VCaP (cell line): Measurements from ENCODE around the gene CDH4.

Experiments used
- H3K27ac ChIP-seq: fragments of 450-650 bp; 2 replicates; pipeline ENCODE4 v1.5.1; 2017
- TF ChIP-seq, protein P1 (sequence below): fragments of 450-650 bp; conservative IDR thresholded peaks from 2 replicates; pipeline ENCODE4 v1.5.1; 2017; ENCODE audit warnings: mild to moderate bottlenecking, moderate library complexity

The CDH4 gene

GRCh38 chr20:61387954-61388348, 135.9 kb downstream of the CDH4 start:
- TF ChIP-seq, protein P1, sequence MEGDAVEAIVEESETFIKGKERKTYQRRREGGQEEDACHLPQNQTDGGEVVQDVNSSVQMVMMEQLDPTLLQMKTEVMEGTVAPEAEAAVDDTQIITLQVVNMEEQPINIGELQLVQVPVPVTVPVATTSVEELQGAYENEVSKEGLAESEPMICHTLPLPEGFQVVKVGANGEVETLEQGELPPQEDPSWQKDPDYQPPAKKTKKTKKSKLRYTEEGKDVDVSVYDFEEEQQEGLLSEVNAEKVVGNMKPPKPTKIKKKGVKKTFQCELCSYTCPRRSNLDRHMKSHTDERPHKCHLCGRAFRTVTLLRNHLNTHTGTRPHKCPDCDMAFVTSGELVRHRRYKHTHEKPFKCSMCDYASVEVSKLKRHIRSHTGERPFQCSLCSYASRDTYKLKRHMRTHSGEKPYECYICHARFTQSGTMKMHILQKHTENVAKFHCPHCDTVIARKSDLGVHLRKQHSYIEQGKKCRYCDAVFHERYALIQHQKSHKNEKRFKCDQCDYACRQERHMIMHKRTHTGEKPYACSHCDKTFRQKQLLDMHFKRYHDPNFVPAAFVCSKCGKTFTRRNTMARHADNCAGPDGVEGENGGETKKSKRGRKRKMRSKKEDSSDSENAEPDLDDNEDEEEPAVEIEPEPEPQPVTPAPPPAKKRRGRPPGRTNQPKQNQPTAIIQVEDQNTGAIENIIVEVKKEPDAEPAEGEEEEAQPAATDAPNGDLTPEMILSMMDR, result no peak
- H3K27ac ChIP-seq, result peak overlapping the region; percentile 59

GRCh38 chr20:61389077-61389476, 137.0 kb downstream of the CDH4 start:
- TF ChIP-seq, protein P1, result no peak
- no peak overlapping the region for H3K27ac ChIP-seq

GRCh38 chr20:61391185-61391584, 139.1 kb downstream of the CDH4 start:
- no peak overlapping the region for H3K27ac ChIP-seq
- TF ChIP-seq, protein P1, result no peak

GRCh38 chr20:61391812-61392520, 139.9 kb downstream of the CDH4 start:
- TF ChIP-seq, protein P1, result no peak
- no peak overlapping the region for H3K27ac ChIP-seq

DNA sequence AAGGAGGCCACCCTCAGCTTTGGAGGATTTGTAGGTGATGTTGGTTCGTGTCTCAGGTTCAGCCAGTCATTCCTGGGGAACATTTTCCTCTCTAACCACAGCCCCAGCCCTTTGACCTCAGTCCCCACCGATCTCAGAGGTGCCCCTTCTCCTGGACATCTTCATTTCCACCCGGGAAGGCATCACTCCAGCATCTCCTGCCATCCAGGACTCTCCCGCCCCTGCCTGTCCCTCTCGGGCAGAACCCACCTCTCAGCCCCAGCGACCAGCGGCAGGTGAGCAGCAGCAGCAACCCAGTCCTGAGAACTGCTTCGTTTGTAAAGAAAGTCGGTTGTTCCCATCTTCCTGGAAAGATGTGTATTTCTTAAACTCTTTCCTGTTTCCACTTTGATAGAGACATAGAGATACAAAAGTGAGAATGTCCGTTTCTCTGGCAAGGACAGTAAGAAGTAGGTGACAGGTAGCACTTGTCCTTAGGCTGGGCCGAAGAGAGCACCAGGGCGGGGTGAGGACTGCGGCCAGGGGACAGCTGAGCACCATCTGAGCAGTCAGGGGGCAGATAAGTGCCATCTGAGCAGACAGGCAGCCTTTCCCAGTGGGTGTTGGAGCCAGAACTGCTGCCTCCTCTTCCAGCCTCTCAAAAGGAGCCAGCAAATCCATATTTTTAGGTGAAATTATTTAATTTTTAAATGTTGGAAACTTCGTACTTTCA, 142.2 kb downstream of the CDH4 start:
- no peak overlapping the region for H3K27ac ChIP-seq
- TF ChIP-seq, protein P1, result no peak

GRCh38 chr20:61396262-61396848, 144.3 kb downstream of the CDH4 start:
- TF ChIP-seq, protein P1, result no peak
- peak overlapping the region; percentile 95 for H3K27ac ChIP-seq

- H3K27ac ChIP-seq, result peak overlapping the region; percentile 95
- TF ChIP-seq, protein P1, result no peak
These were observed 145.1 kb downstream of the CDH4 start for GRCh38 chr20:61397146-61397545.
